Esophagus squamous epithelium (tissue), 5 donors: ENCODE measurements around the gene MRRF. TPM values are rescaled to one million over a fixed set of nuclear protein-coding genes. Genes with fewer than 3 reads are reported as not detected.

Experiments used
- DNase-seq: peaks from one replicate; lab custom pipeline; 2025; lab: John Stamatoyannopoulos, UW
- H3K27ac ChIP-seq, 4 donors: fragments of 200-600 bp; sonication (generic); one replicate each; pipeline ENCODE4 v1.5.1; 2016 to 2019; ENCODE audit warnings: mild to moderate bottlenecking in 1 of 4
- H3K27me3 ChIP-seq, 4 donors: fragments of 200-600 bp; sonication (generic); 1 replicate in 3 of 4; 2 replicates in 1 of 4; pipeline versions ENCODE4 v1.5.1 to v1.6.0; 2017 to 2021; ENCODE audit warnings: antibody characterized with exemption in 1 of 4
- H3K36me3 ChIP-seq, 3 donors: fragments of 200-600 bp; sonication (generic); one replicate each; pipeline ENCODE4 v1.5.1; 2016 to 2019
- H3K4me1 ChIP-seq, 3 donors: fragments of 200-600 bp; sonication (generic); one replicate each; pipeline ENCODE4 v1.5.1; 2017 to 2019
- H3K4me3 ChIP-seq, 4 donors: fragments of 200-600 bp; sonication (generic); 1 replicate in 3 of 4; 2 replicates in 1 of 4; pipeline ENCODE4 v1.5.1; 2016 to 2019; ENCODE audit warnings: mild to moderate bottlenecking in 2 of 4, moderate library complexity in 1 of 4
- H3K9me3 ChIP-seq, 3 donors: fragments of 200-600 bp; sonication (generic); one replicate each; pipeline ENCODE4 v1.5.1; 2016 to 2019
- POLR2A ChIP-seq, 4 donors: fragments of 450-650 bp; IDR thresholded peaks; one replicate each; pipeline ENCODE4 v1.6.1; 2017; ENCODE audit warnings: antibody characterized with exemption in 4 of 4, mild to moderate bottlenecking in 4 of 4, moderate library complexity in 3 of 4
- WGBS, 2 donors: methylation state at CpG; one replicate each; pipeline ENCODE4 v1.1.5; 2018; 5-methylcytosine and 5-hydroxymethylcytosine counted together
- intact Hi-C: fragments of 100-400 bp; cut with DNase I; formaldehyde crosslinking; loops from one replicate; pipeline ENCODE4 v1.15.0; 2022
- total RNA-seq, 4 donors: library from RNA; depleted of rRNA; stranded (reverse); fragments of >200 nt; gene quantifications; one replicate each; pipeline ENCODE4 v1.1.0, GENCODE V29; 2016
- TF ChIP-seq, protein P1 (sequence below), 6 experiments: fragments of 450-650 bp in 4 of 6; fragments of 200-600 bp in 2 of 6; sonication (generic) in 2 of 6; IDR thresholded peaks; one replicate each; pipeline ENCODE4 v1.5.1; 2016 to 2019; ENCODE audit warnings: antibody characterized with exemption in 6 of 6, mild to moderate bottlenecking in 4 of 6, moderate library complexity in 4 of 6
- donor health status: DM: yes; HTN: yes; CAD: no.

Gene MRRF
- total RNA-seq, 4 donors from 2014 or later = 23.9 to 48.6 (median 40.4) TPM

DNA sequence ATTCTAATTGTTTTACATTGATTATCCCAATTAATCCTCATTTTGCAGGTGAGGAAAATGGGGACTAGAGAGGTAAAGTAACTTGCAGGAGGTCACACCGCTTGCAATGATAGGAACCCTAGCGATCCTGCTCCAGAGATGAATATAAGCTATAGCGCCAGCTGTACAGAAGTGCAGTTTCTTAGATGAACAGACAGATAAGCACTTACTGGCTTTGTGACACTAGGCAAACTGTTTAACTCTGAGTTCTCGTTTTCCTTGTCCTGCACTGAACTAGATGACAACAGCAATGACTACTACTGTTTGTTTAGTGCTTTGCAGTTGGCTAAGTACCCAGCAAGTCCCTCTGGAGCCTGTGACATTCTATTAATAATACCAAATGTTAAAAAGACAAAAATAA lies 47.0 kb upstream of the MRRF start:
- no peak for DNase-seq
- intact Hi-C loops = no loop called here
- 56 to 58% methylated on average over 4 of the region's 4 CpGs for WGBS, 2 donors
- Histone ChIP-seq H3K27ac (no peak overlapping the region), H3K4me3 (no peak overlapping the region), H3K27me3 (peaks cover 23 to 100% (median 38%) of the 10 kb centered on the region in 4 donors), H3K4me1 (peaks cover 29 to 51% (median 30%) of the 10 kb centered on the region in 3 donors), H3K9me3 (no peaks in the 10 kb centered on the region), H3K36me3 (no peaks in the 10 kb centered on the region)
- TF ChIP-seq, protein P1, sequence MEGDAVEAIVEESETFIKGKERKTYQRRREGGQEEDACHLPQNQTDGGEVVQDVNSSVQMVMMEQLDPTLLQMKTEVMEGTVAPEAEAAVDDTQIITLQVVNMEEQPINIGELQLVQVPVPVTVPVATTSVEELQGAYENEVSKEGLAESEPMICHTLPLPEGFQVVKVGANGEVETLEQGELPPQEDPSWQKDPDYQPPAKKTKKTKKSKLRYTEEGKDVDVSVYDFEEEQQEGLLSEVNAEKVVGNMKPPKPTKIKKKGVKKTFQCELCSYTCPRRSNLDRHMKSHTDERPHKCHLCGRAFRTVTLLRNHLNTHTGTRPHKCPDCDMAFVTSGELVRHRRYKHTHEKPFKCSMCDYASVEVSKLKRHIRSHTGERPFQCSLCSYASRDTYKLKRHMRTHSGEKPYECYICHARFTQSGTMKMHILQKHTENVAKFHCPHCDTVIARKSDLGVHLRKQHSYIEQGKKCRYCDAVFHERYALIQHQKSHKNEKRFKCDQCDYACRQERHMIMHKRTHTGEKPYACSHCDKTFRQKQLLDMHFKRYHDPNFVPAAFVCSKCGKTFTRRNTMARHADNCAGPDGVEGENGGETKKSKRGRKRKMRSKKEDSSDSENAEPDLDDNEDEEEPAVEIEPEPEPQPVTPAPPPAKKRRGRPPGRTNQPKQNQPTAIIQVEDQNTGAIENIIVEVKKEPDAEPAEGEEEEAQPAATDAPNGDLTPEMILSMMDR (IDR thresholded peaks at IDR 0.05) = no peak
- TF ChIP-seq POLR2A (IDR thresholded peaks at IDR 0.05) = no peak

DNA sequence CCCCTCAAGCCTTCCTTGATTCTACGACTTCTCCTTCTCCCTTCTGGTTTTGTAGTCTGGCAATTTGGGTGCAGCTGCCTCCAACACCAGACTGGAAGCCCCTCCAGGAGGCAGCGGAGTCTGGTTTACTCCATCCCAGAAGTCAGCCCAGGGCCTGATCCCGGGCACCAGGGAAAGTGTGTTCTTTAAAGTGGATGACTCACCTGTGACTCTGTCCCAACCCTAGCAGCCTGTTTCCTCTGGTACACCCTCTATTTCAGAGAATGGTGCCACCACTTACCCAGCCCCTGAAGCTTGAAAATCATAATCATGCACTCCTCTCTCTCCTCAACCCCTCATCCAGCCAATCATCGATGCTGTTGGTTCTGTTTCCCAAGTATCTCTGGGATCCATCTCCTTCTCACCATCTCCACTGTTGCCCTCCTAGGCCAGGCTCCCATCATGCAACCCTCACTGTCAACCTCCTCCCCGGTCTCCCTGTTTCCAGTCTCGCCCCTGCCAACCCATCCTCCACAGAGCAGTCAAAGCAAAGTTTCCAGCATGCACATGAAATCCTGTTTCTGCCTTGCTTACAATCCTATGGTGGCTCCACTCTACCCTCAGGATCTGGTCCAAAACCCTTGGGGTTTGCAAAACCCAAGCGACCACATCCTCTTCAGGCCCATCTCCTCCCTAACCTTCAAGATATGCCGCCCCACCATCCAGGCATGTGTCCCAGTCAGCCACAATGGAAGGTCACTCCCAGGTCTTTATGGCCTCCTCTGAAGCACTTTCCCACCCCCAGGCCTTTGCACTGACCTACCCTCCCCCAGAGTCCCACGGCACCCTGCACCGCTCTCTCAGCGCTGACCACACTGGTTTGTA lies 46.4 kb upstream of the MRRF start:
- WGBS, 2 donors = 63% methylated on average over 10 to 11 of the region's 11 CpGs
- intact Hi-C loops = no loop called here
- no peak overlapping the region for H3K4me3 ChIP-seq
- no peak for TF ChIP-seq POLR2A (IDR thresholded peaks at IDR 0.05)
- TF ChIP-seq, protein P1 (IDR thresholded peaks at IDR 0.05) = no peak
- peaks cover 27 to 47% (median 29%) of the 10 kb centered on the region in 3 donors for H3K4me1 ChIP-seq
- no peaks in the 10 kb centered on the region for H3K9me3 ChIP-seq
- no peak for DNase-seq
- H3K36me3 ChIP-seq = no peaks in the 10 kb centered on the region
- peaks cover 18 to 100% (median 33%) of the 10 kb centered on the region in 4 donors for H3K27me3 ChIP-seq
- no peak overlapping the region for H3K27ac ChIP-seq

DNA sequence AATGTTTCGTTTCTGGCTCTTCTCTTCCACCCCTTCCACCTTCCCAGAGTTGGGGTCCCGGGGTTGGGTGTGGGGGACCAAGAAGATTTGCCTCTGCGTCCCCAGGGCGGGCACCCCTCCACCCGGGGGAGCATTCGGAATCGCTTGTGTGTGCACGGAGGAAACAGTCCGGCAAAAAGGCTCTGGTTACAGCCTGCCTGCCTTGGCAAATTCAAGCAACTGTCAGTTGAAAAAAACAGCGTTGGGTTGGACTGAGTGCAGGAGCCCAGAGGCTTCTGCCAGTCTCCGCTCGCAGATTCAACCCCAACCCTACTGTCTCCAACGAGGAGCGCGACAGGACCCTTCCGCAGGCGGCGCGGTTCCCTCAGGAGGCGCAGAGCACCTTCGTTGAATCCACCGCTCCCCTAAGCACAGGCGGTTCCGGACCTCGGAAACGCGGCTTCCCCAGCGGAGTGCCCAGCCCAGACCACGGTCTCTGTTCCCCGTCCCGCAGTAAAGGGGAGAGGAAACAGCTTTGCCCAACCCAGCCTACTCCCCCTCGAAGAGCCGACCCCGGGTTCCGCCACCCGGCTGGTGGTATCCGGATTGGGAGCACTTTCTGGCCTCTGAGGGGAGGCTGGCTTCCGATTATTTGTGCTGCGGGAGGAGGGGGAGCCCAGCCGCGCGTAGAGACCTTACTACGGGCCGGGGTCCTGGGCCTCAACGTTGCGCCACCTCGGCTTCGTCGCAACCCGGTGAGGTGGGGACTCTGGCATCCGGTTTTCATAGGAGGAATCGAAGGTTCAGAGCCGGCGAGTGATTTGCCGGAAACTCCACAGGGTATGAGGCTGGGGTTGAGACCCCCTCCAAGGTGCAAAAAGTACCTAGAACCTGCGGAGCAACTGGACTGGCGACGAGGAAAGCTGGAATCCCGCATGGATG lies 45.5 kb upstream of the MRRF start:
- DNase-seq = no peak
- intact Hi-C loops = no loop called here
- WGBS, 2 donors = 14 to 19% methylated on average over 4 to 12 of the region's 59 CpGs

DNA sequence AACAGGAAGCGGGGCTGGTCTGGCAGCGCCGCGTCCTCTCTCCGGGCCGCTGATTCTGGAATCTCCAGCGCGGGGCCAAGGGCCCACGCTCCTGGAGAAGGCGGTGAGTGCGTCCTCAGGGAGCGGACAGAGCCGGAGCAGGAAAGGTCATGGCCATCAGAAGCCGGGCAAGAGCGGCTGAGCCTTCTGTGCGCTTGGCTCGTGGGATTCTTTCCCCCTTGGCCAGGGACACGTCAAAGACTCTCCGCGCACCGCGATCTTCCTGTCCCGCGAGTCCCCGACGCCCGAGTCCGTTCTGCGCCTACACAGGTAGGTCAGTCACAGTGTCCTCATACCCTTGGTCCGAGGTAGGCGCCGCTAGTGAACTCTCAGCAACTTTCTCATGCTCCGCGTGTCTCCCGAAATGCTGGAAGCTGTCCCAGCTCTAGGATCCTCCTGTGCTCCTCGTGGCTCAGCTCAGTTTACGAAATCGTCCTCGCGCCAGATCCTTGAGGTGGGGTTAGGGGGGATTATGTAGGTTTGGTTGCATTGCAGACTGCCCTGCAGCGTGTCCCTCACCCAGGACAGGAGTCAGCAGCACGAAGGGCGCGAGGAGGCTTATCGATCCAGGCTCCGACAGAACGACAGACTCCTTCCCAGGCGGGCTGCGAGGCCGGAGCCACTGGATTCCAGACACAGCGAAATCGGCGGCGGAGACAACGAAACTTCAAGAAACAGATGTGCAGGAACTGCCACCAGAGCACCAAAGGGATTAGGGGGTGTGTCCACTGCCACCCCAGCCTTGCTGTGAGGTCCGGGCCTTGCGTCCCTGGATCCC lies 44.6 kb upstream of the MRRF start:
- Histone ChIP-seq H3K4me1 (peaks cover 15 to 33% (median 17%) of the 10 kb centered on the region in 3 donors), H3K36me3 (no peaks in the 10 kb centered on the region), H3K9me3 (no peaks in the 10 kb centered on the region), H3K4me3 (peak overlapping the region in 3 of 4 donors; percentile 9 to 52 (median 28)), H3K27me3 (peaks cover 18 to 100% (median 25%) of the 10 kb centered on the region in 4 donors), H3K27ac (no peak overlapping the region)
- no peak for TF ChIP-seq POLR2A (IDR thresholded peaks at IDR 0.05)
- TF ChIP-seq, protein P1 (IDR thresholded peaks at IDR 0.05) = no peak
- WGBS, 2 donors = 32 to 53% methylated on average over 3 to 34 of the region's 57 CpGs
- no peak for DNase-seq
- intact Hi-C loops = no loop called here

More for the DNA sequence above, 45.5 kb upstream of the MRRF start:
- Histone ChIP-seq H3K27me3 (peaks cover 18 to 100% (median 30%) of the 10 kb centered on the region in 4 donors), H3K27ac (no peak overlapping the region), H3K4me1 (peaks cover 18 to 38% (median 20%) of the 10 kb centered on the region in 3 donors), H3K4me3 (peak overlapping the region in 3 of 4 donors; percentile 9 to 52 (median 28)), H3K36me3 (no peaks in the 10 kb centered on the region), H3K9me3 (no peaks in the 10 kb centered on the region)
- TF ChIP-seq POLR2A (IDR thresholded peaks at IDR 0.05) = no peak
- TF ChIP-seq, protein P1 (IDR thresholded peaks at IDR 0.05) = no peak
